MCF 10A (cell line): ENCODE measurements around the gene NKTR. TPM values are rescaled to one million over a fixed set of nuclear protein-coding genes. Genes with fewer than 3 reads are reported as not detected.

Source experiments
- BruUV-seq: library from RNA; stranded (reverse); fragments of 400-500 nt; replicated peaks from 2 replicates; lab custom pipeline; 2021; lab: Mats Ljungman, UMichigan
- CTCF ChIA-PET: fragments of 300-600 bp; sonication (Branson Sonifier 250); formaldehyde crosslinking; extraction: SDS; loops from one replicate; lab custom pipeline; 2021; ENCODE audit warnings: antibody characterized with exemption, inconsistent platforms; lab: Yijun Ruan, JAX
- POLR2A ChIA-PET: fragments of 300-600, 350-650 bp; sonication (Branson Sonifier 250); formaldehyde crosslinking; extraction: SDS; loops from one replicate; lab custom pipeline; 2020; ENCODE audit warnings: antibody characterized with exemption, inconsistent platforms; lab: Yijun Ruan, JAX
- DNase-seq: peaks from one replicate; pipeline ENCODE4 v3.0.0-alpha.2; 2018; ENCODE audit not compliant: unreplicated experiment
- H3K27ac Mint-ChIP-seq: one replicate; pipeline ENCODE4 v1.8.0; 2022; ENCODE audit warnings: mild to moderate bottlenecking, low read depth, mixed read lengths; ENCODE audit not compliant: unreplicated experiment
- H3K27me3 Mint-ChIP-seq: one replicate; pipeline ENCODE4 v1.8.0; 2022; ENCODE audit warnings: mixed read lengths; ENCODE audit not compliant: insufficient read depth, unreplicated experiment
- H3K36me3 Mint-ChIP-seq: one replicate; pipeline ENCODE4 v1.8.0; 2022; ENCODE audit warnings: mild to moderate bottlenecking, moderate library complexity, mixed read lengths; ENCODE audit not compliant: insufficient read depth, unreplicated experiment
- H3K4me1 Mint-ChIP-seq: one replicate; pipeline ENCODE4 v1.8.0; 2022; ENCODE audit warnings: mixed read lengths; ENCODE audit not compliant: insufficient read depth, unreplicated experiment
- H3K4me3 Mint-ChIP-seq: one replicate; pipeline ENCODE4 v1.8.0; 2022; ENCODE audit warnings: mild to moderate bottlenecking, moderate library complexity, mixed read lengths; ENCODE audit not compliant: unreplicated experiment
- H3K9me3 Mint-ChIP-seq: one replicate; pipeline ENCODE4 v1.8.0; 2022; ENCODE audit warnings: mixed read lengths; ENCODE audit not compliant: unreplicated experiment
- CTCF ChIP-seq: fragments of 200-600 bp; IDR thresholded peaks from one replicate; pipeline ENCODE4 v1.8.0; 2022; ENCODE audit warnings: antibody characterized with exemption, mild to moderate bottlenecking; ENCODE audit not compliant: unreplicated experiment
- intact Hi-C: fragments of 100-400 bp; cut with micrococcal nuclease; formaldehyde crosslinking; loops from 2 replicates; pipeline ENCODE4 v1.14.1; 2022
- total RNA-seq: library from RNA; stranded (reverse); gene quantifications from 2 replicates; pipeline ENCODE4 v1.2.3, GENCODE V29; 2022

The NKTR gene
- total RNA-seq, 1 experiment from 2014 or later: 63.5 TPM

- TF ChIP-seq CTCF: no peak
- POLR2A ChIA-PET: no interaction called here
- BruUV-seq: no TSS peak
These were observed 96.1 kb downstream of the NKTR start for GRCh38 chr3:42696356-42697288.

DNA sequence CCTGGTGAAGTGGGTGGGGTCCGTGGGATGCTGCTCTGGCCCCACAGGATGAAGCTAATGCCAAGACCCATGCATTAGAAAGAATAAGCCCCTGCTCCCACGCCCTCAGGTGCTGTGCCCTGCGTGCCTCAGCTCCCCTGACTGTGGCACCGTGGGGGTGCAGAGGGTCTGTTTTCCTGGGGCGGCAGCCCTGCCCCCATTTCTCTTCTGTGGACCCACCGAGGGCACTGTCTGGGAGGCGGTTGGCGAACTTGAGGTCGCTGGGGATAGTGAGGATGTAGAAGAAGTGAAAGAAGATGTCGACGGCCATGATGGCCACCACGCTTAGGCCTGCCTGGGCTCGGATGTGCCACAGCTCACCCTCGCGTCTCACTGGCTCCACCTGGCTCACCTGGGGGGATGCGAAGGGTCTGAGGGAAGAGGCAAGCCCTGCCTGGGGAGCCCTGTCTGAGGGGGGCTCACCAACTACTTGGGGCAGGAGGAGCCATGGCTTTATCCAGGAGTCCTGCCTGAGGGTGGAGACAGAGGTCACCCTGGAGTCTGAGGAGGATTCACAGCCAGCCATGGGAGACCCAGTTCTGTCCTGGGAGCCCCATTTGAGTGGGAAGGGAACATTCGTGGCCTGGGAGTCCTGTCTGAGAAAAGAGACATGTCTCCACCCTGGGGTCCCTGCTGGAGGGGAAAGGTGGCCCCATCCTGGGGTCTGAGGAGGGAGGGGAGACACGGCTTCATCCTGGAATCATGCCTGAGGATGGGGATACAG lies 97.0 kb downstream of the NKTR start:
- H3K36me3 Mint-ChIP-seq: no peaks in the 10 kb centered on the region
- H3K27me3 Mint-ChIP-seq: no peaks in the 10 kb centered on the region
- no peak for TF ChIP-seq CTCF
- peaks cover 8% of the 10 kb centered on the region for H3K4me1 Mint-ChIP-seq
- H3K9me3 Mint-ChIP-seq: no peaks in the 10 kb centered on the region
- BruUV-seq: no TSS peak
- H3K4me3 Mint-ChIP-seq: no peak overlapping the region
- intact Hi-C loops: no loop called here
- ChIA-PET CTCF (interaction anchor here (0.6 kb wide), 1 partner anchor 22 kb away, joined by 3 read pairs; no protein-coding TSS in a partner anchor), POLR2A (no interaction called here)
- no peak overlapping the region for H3K27ac Mint-ChIP-seq
- DNase-seq: no peak

More at GRCh38 chr3:42696356-42697288, 96.1 kb downstream of the NKTR start:
- H3K36me3 Mint-ChIP-seq: no peaks in the 10 kb centered on the region
- H3K27me3 Mint-ChIP-seq: no peaks in the 10 kb centered on the region
- H3K4me1 Mint-ChIP-seq: peaks cover 6% of the 10 kb centered on the region
- no peak overlapping the region for H3K27ac Mint-ChIP-seq
- no peak for DNase-seq
- no peaks in the 10 kb centered on the region for H3K9me3 Mint-ChIP-seq
- CTCF ChIA-PET: no interaction called here
- intact Hi-C loops: no loop called here
- H3K4me3 Mint-ChIP-seq: no peak overlapping the region

Other genes with a start within 250 kb of the NKTR start
- gene LYZL4, start 190.1 kb upstream of the NKTR start, total RNA-seq: not detected in 2 replicates
- gene VIPR1, start 98.0 kb upstream of the NKTR start, total RNA-seq: 0.28 and 0.54 TPM in 2 replicates
- 52.1 and 55.7 TPM in 2 replicates for gene SEC22C, start 18.7 kb upstream of the NKTR start, total RNA-seq
- gene SS18L2, start 9.8 kb upstream of the NKTR start, total RNA-seq: 22.1 and 26.2 TPM in 2 replicates
- gene ZBTB47, start 53.0 kb downstream of the NKTR start, total RNA-seq: 10.9 and 12.4 TPM in 2 replicates
- gene KLHL40, start 84.9 kb downstream of the NKTR start, total RNA-seq: not detected in 2 replicates
- gene HHATL, start 102.1 kb downstream of the NKTR start, total RNA-seq: not detected in 2 replicates
- gene CCDC13, start 172.6 kb downstream of the NKTR start, total RNA-seq: 1.1 and 1.3 TPM in 2 replicates
- 140 and 161 TPM in 2 replicates for gene HIGD1A, start 203.8 kb downstream of the NKTR start, total RNA-seq
- 0.42 and 0.61 TPM in 2 replicates for gene ACKR2, start 208.8 kb downstream of the NKTR start, total RNA-seq